ENCODE data around the gene SCAPER.

The SCAPER gene

GRCh38 chr15:76553102-76553501 is 352.0 kb downstream of the SCAPER start:
- TF ChIP-seq SIN3A (IDR thresholded peaks at IDR 0.05; ENCODE audit: borderline replicate concordance, insufficient read depth, low read length) = no peak
- no peak for TF ChIP-seq FOXP2 (optimal IDR thresholded peaks at IDR 0.05; ENCODE audit: borderline replicate concordance, extremely low read depth, extremely low read length, insufficient read depth)
- TF ChIP-seq TAF1 (IDR thresholded peaks at IDR 0.05; ENCODE audit: borderline replicate concordance, insufficient read depth, low read length) = no peak
- TF ChIP-seq, protein P1, sequence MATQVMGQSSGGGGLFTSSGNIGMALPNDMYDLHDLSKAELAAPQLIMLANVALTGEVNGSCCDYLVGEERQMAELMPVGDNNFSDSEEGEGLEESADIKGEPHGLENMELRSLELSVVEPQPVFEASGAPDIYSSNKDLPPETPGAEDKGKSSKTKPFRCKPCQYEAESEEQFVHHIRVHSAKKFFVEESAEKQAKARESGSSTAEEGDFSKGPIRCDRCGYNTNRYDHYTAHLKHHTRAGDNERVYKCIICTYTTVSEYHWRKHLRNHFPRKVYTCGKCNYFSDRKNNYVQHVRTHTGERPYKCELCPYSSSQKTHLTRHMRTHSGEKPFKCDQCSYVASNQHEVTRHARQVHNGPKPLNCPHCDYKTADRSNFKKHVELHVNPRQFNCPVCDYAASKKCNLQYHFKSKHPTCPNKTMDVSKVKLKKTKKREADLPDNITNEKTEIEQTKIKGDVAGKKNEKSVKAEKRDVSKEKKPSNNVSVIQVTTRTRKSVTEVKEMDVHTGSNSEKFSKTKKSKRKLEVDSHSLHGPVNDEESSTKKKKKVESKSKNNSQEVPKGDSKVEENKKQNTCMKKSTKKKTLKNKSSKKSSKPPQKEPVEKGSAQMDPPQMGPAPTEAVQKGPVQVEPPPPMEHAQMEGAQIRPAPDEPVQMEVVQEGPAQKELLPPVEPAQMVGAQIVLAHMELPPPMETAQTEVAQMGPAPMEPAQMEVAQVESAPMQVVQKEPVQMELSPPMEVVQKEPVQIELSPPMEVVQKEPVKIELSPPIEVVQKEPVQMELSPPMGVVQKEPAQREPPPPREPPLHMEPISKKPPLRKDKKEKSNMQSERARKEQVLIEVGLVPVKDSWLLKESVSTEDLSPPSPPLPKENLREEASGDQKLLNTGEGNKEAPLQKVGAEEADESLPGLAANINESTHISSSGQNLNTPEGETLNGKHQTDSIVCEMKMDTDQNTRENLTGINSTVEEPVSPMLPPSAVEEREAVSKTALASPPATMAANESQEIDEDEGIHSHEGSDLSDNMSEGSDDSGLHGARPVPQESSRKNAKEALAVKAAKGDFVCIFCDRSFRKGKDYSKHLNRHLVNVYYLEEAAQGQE (IDR thresholded peaks at IDR 0.05; ENCODE audit: insufficient read depth in 1 of 2, low read depth in 2 of 2, low read length in 2 of 2) = no peak
- TF ChIP-seq POLR2AphosphoS5 (IDR thresholded peaks at IDR 0.05; ENCODE audit: low read depth, low read length) = no peak

DNA sequence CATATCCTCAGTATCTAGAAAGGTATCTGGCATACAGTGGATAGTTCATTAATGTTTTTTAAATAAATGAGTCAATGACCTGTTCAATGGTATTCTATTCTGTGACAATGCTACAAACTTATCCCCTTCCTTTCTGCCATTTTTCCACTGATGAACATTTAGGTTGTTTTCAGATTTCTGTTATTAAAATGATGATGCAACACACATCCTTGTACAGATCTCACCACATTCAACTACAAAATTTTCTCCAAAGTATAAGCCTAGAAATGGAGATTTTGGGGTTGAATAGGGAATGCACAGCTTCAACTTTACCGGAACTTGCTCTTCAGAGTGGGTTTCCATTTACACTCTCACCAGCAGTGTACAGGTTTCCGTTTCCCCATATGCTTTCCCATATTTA is 358.3 kb downstream of the SCAPER start:
- TF ChIP-seq, protein P1 (IDR thresholded peaks at IDR 0.05; ENCODE audit: insufficient read depth in 1 of 2, low read depth in 2 of 2, low read length in 2 of 2) = no peak
- TF ChIP-seq POLR2AphosphoS5 (IDR thresholded peaks at IDR 0.05; ENCODE audit: low read depth, low read length) = no peak
- no peak for TF ChIP-seq TAF1 (IDR thresholded peaks at IDR 0.05; ENCODE audit: borderline replicate concordance, insufficient read depth, low read length)
- no peak for TF ChIP-seq SIN3A (IDR thresholded peaks at IDR 0.05; ENCODE audit: borderline replicate concordance, insufficient read depth, low read length)
- no peak for TF ChIP-seq FOXP2 (optimal IDR thresholded peaks at IDR 0.05; ENCODE audit: borderline replicate concordance, extremely low read depth, extremely low read length, insufficient read depth)

- TF ChIP-seq POLR2AphosphoS5 (IDR thresholded peaks at IDR 0.05; ENCODE audit: low read depth, low read length) (no peak), TAF1 (IDR thresholded peaks at IDR 0.05; ENCODE audit: borderline replicate concordance, insufficient read depth, low read length) (no peak)
- TF ChIP-seq, protein P1 (IDR thresholded peaks at IDR 0.05; ENCODE audit: insufficient read depth in 1 of 2, low read depth in 2 of 2, low read length in 2 of 2) = no peak
Measured at GRCh38 chr15:76533995-76534394, 371.1 kb downstream of the SCAPER start.

DNA sequence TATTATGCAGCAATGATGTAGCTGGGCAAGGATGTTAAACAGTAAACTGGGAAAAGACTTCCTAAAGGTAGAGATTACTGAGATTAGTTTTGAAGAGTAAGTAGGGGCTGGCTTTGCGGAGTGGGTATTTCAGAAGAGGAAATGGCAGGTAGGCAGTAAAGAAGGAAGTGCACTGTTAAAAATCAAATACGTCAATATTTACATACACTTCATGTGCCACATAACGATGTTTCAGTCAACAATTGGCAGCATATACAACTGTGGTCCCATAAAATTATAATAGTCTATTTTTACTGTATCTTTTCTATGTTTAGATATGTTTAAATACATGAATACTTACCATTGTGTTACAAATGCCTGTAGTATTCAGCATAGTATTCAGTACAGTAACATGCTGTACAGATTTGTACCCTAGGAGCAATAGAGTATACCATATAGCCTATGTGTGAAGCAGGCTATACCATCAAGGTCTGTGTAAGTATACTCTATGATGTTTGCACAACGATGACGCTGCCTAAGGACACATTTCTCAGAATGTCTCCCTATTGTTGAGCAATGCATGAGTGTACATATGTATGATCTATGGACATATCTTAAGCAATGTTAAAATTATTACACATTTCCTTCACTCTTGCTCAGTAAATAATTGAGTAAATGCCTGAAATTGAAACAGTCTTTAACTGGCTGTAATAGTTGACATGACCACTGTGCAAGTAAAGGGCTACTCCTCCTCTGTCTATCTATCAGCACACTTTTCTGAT is 371.9 kb downstream of the SCAPER start:
- TF ChIP-seq TAF1 (IDR thresholded peaks at IDR 0.05; ENCODE audit: borderline replicate concordance, insufficient read depth, low read length) (no peak), SIN3A (IDR thresholded peaks at IDR 0.05; ENCODE audit: borderline replicate concordance, insufficient read depth, low read length) (no peak), POLR2AphosphoS5 (IDR thresholded peaks at IDR 0.05; ENCODE audit: low read depth, low read length) (no peak), FOXP2 (optimal IDR thresholded peaks at IDR 0.05; ENCODE audit: borderline replicate concordance, extremely low read depth, extremely low read length, insufficient read depth) (no peak)
- TF ChIP-seq, protein P1 (IDR thresholded peaks at IDR 0.05; ENCODE audit: insufficient read depth in 1 of 2, low read depth in 2 of 2, low read length in 2 of 2) = no peak

All from PFSK-1 (cell line).